ENCODE measurements around the gene PGM1.

PGM1 gene

GRCh38 chr1:63648689-63649088, 55.5 kb downstream of the PGM1 start:
- H3K36me3 ChIP-seq (ENCODE audit: insufficient read depth, low read length) = peaks cover 73% of the 10 kb centered on the region; the same call in 1 of the 2 replicates
- H3F3A ChIP-seq (ENCODE audit: low read depth) = peaks cover 5% of the 10 kb centered on the region; the same call in 1 of the 2 replicates
- no peak overlapping the region for H2AFZ ChIP-seq (ENCODE audit: low read length)
- no peaks in the 10 kb centered on the region for H3K27me3 ChIP-seq (ENCODE audit: insufficient read depth, low read length, poor library complexity, severe bottlenecking)
- H3K4me1 ChIP-seq (ENCODE audit: insufficient read depth, low read length, poor library complexity, severe bottlenecking) = peaks cover 5% of the 10 kb centered on the region
- no peak overlapping the region for H3K9ac ChIP-seq (ENCODE audit: low read depth, low read length, poor library complexity, severe bottlenecking)
- no peaks in the 10 kb centered on the region for H3K9me3 ChIP-seq (ENCODE audit: insufficient read depth, low read depth, low read length)
- no peaks in the 10 kb centered on the region for H4K20me1 ChIP-seq (ENCODE audit: insufficient read depth, low read length, poor library complexity, severe bottlenecking)
- H3K4me3 ChIP-seq (ENCODE audit: low read length, poor library complexity, severe bottlenecking) = no peak overlapping the region
- TF ChIP-seq EZH2phosphoT487 (IDR thresholded peaks at IDR 0.05; ENCODE audit: borderline replicate concordance) = no peak
- no peak for TF ChIP-seq CTCF (conservative IDR thresholded peaks at IDR 0.05; ENCODE audit: low read length)
- H3K4me2 ChIP-seq (ENCODE audit: low read depth, low read length, poor library complexity, severe bottlenecking) = no peak overlapping the region
- no peaks in the 10 kb centered on the region for H3K79me2 ChIP-seq (ENCODE audit: insufficient read depth, low read length)
- no peaks in the 10 kb centered on the region; the same call in 1 of the 2 replicates for H3K9me2 ChIP-seq (replicated peaks; ENCODE audit: low read depth, low read length)

DNA sequence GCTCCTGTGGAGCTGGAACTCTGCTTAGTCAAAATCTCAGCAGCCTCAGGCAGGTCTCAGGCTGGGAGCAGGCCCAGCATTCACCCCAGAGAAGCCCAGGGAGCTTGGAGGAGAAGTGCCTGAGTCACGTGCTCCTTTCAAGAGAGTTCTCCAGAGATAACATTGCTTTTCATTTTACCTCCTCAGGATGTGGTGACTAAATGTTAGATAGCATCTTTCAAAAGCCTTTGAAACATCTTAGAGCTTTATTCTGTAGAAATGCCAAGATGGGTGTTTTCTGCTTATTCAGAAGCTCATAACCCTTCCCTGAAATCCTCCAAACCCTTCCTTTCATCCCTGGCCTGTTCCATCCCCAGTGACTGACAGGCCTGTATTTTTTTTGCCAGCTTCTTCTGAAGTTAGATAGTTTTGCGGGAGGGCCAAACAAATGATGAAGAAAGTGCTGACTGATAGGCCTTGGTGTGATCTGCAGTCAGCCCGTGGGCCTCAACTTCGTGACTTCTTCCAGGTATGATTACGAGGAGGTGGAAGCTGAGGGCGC, 58.0 kb downstream of the PGM1 start:
- peaks cover 80% of the 10 kb centered on the region; the same call in 1 of the 2 replicates for H3K36me3 ChIP-seq (ENCODE audit: insufficient read depth, low read length)
- H3K9me3 ChIP-seq (ENCODE audit: insufficient read depth, low read depth, low read length) = no peaks in the 10 kb centered on the region
- H3K9ac ChIP-seq (ENCODE audit: low read depth, low read length, poor library complexity, severe bottlenecking) = no peak overlapping the region
- TF ChIP-seq CTCF (conservative IDR thresholded peaks at IDR 0.05; ENCODE audit: low read length) = no peak
- no peak for TF ChIP-seq EZH2phosphoT487 (IDR thresholded peaks at IDR 0.05; ENCODE audit: borderline replicate concordance)
- H3K4me2 ChIP-seq (ENCODE audit: low read depth, low read length, poor library complexity, severe bottlenecking) = no peak overlapping the region
- H4K20me1 ChIP-seq (ENCODE audit: insufficient read depth, low read length, poor library complexity, severe bottlenecking) = no peaks in the 10 kb centered on the region
- peaks cover 5% of the 10 kb centered on the region for H3K4me1 ChIP-seq (ENCODE audit: insufficient read depth, low read length, poor library complexity, severe bottlenecking)
- peaks cover 5% of the 10 kb centered on the region; the same call in 1 of the 2 replicates for H3F3A ChIP-seq (ENCODE audit: low read depth)
- H3K27me3 ChIP-seq (ENCODE audit: insufficient read depth, low read length, poor library complexity, severe bottlenecking) = no peaks in the 10 kb centered on the region
- H2AFZ ChIP-seq (ENCODE audit: low read length) = no peak overlapping the region
- H3K9me2 ChIP-seq (replicated peaks; ENCODE audit: low read depth, low read length) = no peaks in the 10 kb centered on the region; the same call in 1 of the 2 replicates
- no peaks in the 10 kb centered on the region for H3K79me2 ChIP-seq (ENCODE audit: insufficient read depth, low read length)
- no peak overlapping the region for H3K4me3 ChIP-seq (ENCODE audit: low read length, poor library complexity, severe bottlenecking)

- Histone ChIP-seq H2AFZ (ENCODE audit: low read length) (no peak overlapping the region), H3K4me2 (ENCODE audit: low read depth, low read length, poor library complexity, severe bottlenecking) (no peak overlapping the region), H3K79me2 (ENCODE audit: insufficient read depth, low read length) (no peaks in the 10 kb centered on the region), H3K4me1 (ENCODE audit: insufficient read depth, low read length, poor library complexity, severe bottlenecking) (peaks cover 5% of the 10 kb centered on the region), H4K20me1 (ENCODE audit: insufficient read depth, low read length, poor library complexity, severe bottlenecking) (no peaks in the 10 kb centered on the region), H3K9me2 (replicated peaks; ENCODE audit: low read depth, low read length) (no peaks in the 10 kb centered on the region), H3K36me3 (ENCODE audit: insufficient read depth, low read length) (peaks cover 66% of the 10 kb centered on the region; the same call in 1 of the 2 replicates), H3K4me3 (ENCODE audit: low read length, poor library complexity, severe bottlenecking) (no peak overlapping the region), H3K27me3 (ENCODE audit: insufficient read depth, low read length, poor library complexity, severe bottlenecking) (no peaks in the 10 kb centered on the region), H3F3A (ENCODE audit: low read depth) (peaks cover 5% of the 10 kb centered on the region; the same call in 1 of the 2 replicates), H3K9ac (ENCODE audit: low read depth, low read length, poor library complexity, severe bottlenecking) (no peak overlapping the region), H3K9me3 (ENCODE audit: insufficient read depth, low read depth, low read length) (no peaks in the 10 kb centered on the region)
- TF ChIP-seq EZH2phosphoT487 (IDR thresholded peaks at IDR 0.05; ENCODE audit: borderline replicate concordance) = no peak
- TF ChIP-seq CTCF (conservative IDR thresholded peaks at IDR 0.05; ENCODE audit: low read length) = no peak
Measured at GRCh38 chr1:63653976-63654375, 60.8 kb downstream of the PGM1 start.
